Right hindlimb (tissue), 1 donor: ENCODE data around the gene KRT84.

Source experiments
- DNase-seq: peaks from one replicate; pipeline ENCODE4 v3.0.0-alpha.2; 2018

KRT84 gene

DNA sequence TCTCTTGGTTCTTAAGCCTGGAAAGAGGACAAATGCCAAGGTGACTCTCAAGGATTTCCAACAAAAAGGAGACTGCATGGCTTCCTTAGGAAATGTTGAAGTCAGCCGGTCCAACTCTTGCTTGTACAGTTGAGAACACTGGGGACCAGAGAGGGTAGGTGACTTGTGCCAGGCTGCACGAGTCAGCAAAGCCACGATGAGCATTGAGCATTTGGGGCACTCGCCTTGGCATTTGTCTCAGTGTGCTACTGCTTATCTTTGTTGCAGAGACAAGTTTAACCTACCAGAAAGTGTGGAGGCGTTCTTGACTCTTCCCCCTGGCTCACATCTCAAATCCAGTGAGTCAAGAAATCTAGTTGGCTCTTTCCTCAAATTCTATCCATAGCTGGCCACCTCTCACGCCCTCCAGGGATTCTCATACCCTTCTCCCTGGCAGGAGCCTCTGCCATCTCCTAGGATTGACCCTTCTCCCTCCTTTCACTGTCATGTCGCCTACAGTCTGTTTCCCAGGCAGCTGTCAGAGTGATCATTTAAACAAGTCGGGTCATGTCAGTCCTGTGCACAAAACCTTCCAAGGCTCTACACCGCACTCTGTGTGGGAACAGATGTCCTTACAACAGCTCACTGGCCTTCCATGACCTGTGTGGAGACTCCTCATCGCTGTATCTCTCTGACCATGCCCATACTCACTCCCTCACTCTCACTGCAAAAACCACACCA lies 47.1 kb downstream of the KRT84 start:
- DNase-seq = no peak

DNA sequence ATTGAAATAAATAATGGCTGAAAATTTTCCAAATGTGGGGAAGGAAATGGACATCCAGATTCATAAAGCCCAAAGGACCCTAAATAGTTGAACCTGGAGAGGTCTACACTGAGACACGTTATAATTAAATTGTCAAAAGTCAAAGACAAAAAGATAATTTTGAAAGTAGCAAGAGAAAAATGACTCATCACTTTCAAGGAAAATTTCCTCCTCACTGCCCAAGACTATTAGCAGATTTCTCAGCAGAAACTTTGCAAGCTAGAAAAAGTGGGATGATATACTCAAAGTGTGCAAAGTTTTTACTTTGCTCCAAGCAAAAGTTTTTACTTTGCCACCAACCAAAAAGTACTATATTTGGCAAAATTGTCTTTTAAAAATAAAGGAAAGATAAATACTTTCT lies 48.4 kb downstream of the KRT84 start:
- no peak for DNase-seq

- DNase-seq = no peak
Observed at GRCh38 chr12:52336641-52337040, 48.8 kb downstream of the KRT84 start.

DNA sequence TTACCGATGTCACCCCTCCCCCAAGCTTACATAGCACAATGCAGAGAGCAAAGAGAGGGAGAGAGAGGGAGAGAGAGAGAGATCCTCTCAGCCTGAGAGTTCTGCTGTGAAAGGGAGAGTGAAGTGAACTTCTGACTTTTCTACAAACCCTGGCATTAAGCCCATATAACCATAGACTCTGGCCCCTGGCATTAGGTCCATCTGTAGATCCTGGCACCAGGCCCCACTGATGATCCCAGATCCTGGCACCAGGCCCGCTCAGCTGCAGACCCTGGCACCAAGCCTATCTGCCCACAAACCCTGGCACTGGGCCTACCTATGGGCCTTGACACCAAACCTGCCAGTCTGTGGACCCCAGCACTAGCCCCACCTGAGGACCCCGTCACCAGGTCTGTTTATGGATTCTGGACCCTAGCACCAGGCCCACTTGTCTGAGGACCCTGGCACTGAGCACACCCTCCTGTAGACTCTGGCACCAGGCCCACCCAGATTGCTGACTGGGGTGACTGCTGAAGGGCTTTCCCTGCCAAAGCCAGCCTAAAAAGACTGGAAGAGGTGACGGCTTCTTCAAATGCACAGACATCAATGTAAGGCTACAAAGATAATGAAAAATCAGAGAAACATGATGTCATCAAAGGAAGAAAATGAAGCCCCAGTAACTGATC lies 49.7 kb downstream of the KRT84 start:
- peak; percentile 38 for DNase-seq

DNA sequence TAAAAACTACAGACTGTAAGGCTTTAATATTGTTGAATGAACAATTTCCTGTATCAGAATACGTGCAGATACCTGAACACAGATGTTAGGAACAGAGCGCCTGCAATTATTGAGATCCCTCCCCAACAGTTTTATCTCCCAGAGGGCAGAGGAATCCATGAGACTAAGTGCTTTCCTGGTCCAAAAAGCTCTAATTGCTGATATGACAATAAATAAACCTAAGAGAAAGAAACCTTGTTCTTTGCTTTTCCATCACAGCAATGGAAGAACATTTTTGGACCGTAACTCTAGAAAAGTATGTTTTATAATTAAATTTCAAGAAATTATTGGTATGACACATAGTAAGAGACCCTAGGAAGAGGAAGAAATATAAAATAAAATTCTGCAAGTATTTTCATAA lies 51.3 kb downstream of the KRT84 start:
- DNase-seq = no peak

DNA sequence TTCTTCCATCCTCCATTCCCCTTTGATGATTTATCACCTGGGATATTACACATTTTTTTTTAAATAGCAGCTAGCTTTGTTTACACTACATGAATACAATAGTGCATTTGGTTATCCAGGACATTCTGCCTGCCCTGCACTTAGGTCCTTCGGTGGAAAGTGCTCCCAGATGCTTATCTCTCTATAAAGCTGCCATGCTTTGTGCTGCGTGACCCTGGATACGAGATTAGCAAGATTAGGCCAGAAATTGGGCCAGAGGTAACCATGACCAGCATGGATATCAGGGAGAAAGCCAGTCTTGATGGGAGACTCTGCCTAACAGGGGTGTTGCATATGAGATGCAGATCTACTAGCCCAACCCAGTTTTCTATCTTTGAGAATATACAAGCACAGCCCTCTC lies 52.1 kb downstream of the KRT84 start:
- DNase-seq = no peak

DNA sequence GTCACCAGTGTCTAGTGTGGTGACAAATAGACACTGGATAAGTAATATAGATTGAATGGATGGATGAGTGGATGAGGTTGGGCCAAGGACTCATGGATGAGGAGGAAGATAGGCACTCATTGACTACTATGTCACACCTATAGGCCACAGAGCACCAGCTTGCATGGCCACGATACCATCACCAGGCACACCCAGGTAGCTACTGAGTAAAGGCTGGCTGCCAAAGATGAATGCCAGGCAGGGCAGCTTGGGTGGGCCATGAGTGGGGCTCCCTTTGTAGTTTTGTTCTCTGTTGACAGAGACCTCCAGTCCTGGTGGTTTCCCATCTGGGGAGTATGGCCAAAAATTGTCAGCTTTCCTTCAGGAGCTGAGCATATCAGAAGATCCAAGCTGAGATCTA lies 53.1 kb downstream of the KRT84 start:
- DNase-seq = no peak

DNA sequence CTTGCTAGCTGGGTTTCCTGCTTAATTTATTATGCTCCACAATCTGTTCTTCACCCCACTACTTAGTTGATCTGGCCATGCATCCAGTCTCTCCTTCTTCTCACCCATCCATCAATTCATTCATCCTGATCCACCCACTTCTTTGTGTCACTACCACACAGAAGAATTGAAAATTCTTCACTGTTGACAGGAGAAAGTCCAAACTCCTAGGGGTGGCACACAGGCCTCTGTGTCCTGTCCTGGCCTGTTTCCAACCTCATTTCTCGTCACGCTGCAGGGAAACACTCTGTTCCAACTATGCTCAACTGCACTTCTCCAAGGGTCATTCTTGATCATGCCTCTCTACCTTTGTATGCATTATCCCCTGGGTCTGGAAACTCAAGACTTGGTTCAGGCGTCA lies 53.6 kb downstream of the KRT84 start:
- no peak for DNase-seq

DNA sequence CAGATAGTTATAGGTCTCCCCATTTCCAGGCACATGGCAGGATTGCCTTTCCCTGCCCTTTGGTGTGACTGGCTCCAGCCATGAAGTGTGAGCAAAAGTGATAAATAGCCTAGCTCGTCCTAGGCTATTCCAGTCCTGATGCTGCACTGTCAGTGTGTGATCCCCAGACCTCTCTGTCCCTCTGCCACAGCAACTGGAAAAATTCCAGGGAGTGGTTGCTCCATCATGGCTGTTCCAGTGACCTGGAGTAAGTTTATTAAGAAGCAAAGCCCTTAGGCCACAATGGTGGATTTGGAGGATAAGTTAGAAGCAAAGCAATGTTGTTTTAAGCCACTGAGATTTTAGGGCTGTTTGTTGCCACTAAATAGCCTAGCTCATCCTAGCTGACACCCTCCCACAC lies 54.4 kb downstream of the KRT84 start:
- DNase-seq = no peak

DNA sequence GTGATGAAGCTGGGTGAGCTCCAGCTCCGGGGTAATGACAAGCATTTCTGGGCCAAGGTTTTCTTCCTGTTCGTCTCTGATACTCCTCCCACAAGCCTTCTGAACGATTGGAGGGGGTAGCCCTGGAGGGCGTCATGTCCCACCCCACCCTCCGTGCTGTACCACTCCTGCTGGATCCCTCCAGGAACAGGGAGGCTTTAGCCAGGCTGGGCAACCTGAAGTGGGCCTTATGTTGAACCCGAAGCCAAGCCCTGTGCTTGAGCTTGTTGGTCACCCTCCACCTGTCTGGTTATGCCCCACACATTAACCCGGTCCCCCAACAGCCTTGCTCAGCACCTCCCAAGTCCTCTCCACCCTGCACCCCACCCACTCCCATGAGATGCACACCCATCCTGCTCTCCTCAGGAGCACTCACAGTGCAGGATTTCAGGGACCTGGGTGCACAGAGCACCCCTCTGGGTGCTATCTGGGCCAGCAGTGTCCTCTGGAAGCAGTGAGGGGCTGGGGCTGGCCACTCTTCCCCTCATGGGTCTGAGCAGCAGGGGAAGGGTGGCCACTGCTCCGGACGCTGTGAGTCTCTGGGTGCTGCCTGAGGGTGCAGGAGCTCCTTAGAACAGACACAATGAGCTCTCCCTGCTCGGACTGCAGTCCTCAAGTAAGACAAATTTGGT lies 57.5 kb downstream of the KRT84 start:
- no peak for DNase-seq
